PC-9 (cell line): ENCODE measurements around the gene CDX2. TPM values are rescaled to one million over a fixed set of nuclear protein-coding genes. Genes with fewer than 3 reads are reported as not detected.

Experiments
- BruUV-seq: library from RNA; stranded (reverse); fragments of 400-500 nt; replicated peaks from 2 replicates; lab custom pipeline; 2021; lab: Mats Ljungman, UMichigan
- CTCF ChIA-PET: fragments of 300-600 bp; sonication (Branson Sonifier 250); formaldehyde crosslinking; loops from one replicate; lab custom pipeline; 2022; ENCODE audit warnings: antibody characterized with exemption; lab: Charles Lee
- POLR2A ChIA-PET: fragments of 300-600 bp; sonication (Branson Sonifier 250); formaldehyde crosslinking; loops from one replicate; lab custom pipeline; 2022; ENCODE audit warnings: antibody characterized with exemption; ENCODE audit not compliant: unreplicated experiment; lab: Charles Lee
- DNase-seq, 2 experiments: peaks; one replicate each; pipeline versions ENCODE4 v3.0.0 to v3.0.0-alpha.2; 2015 to 2022; ENCODE audit warnings: mixed read lengths in 1 of 2
- H2AFZ ChIP-seq: fragments of 200-600 bp; sonication (generic); 2 replicates; pipeline ENCODE4 v1.8.1; 2017; ENCODE audit warnings: antibody characterized with exemption
- H3F3A ChIP-seq: fragments of 200-600 bp; sonication (generic); 2 replicates; pipeline ENCODE4 v1.8.1; 2017; ENCODE audit warnings: antibody characterized with exemption, mild to moderate bottlenecking, low read depth; ENCODE audit not compliant: insufficient read depth
- H3K27ac ChIP-seq: fragments of 200-600 bp; sonication (generic); 2 replicates; pipeline ENCODE4 v1.6.1; 2016; ENCODE audit warnings: mixed run types
- H3K27me3 ChIP-seq: fragments of 200-600 bp; sonication (generic); 2 replicates; pipeline ENCODE4 v1.6.1; 2016; ENCODE audit warnings: low read depth, mixed run types; ENCODE audit not compliant: insufficient read depth
- H3K36me3 ChIP-seq: fragments of 200-600 bp; sonication (generic); 2 replicates; pipeline ENCODE4 v1.6.1; 2016; ENCODE audit warnings: low read depth, mixed run types
- H3K4me1 ChIP-seq: fragments of 200-600 bp; sonication (generic); replicated peaks from 2 replicates; pipeline ENCODE4 v1.6.1; 2016; ENCODE audit warnings: mixed run types; ENCODE audit not compliant: insufficient read depth
- H3K4me2 ChIP-seq: fragments of 200-600 bp; sonication (generic); 2 replicates; pipeline ENCODE4 v1.6.1; 2017; ENCODE audit warnings: mixed run types
- H3K4me3 ChIP-seq: fragments of 200-600 bp; sonication (generic); 2 replicates; pipeline ENCODE4 v1.6.1; 2016; ENCODE audit warnings: mixed run types
- H3K79me2 ChIP-seq: fragments of 200-600 bp; sonication (generic); 2 replicates; pipeline ENCODE4 v1.6.1; 2017; ENCODE audit warnings: low read depth, mixed run types
- H3K9me2 ChIP-seq: fragments of 200-600 bp; sonication (generic); 2 replicates; pipeline ENCODE4 v1.8.1; 2017; ENCODE audit warnings: mild to moderate bottlenecking; ENCODE audit not compliant: insufficient read depth
- H3K9me3 ChIP-seq: fragments of 200-600 bp; sonication (generic); 2 replicates; pipeline ENCODE4 v1.8.1; 2016; ENCODE audit warnings: low read depth; ENCODE audit not compliant: insufficient read depth
- H4K20me1 ChIP-seq: fragments of 200-600 bp; sonication (generic); 2 replicates; pipeline ENCODE4 v1.8.1; 2017; ENCODE audit not compliant: insufficient read depth
- CTCF ChIP-seq: fragments of 200-600 bp; sonication (generic); conservative IDR thresholded peaks from 2 replicates; pipeline ENCODE4 v1.6.1; 2017; ENCODE audit warnings: mixed run types, antibody characterized with exemption, mild to moderate bottlenecking, moderate library complexity
- EZH2 ChIP-seq: fragments of 200-600 bp; sonication (generic); IDR thresholded peaks from 2 replicates; pipeline ENCODE4 v1.8.0; 2017; ENCODE audit warnings: antibody characterized with exemption, low read depth
- intact Hi-C: fragments of 100-400 bp; cut with micrococcal nuclease; formaldehyde crosslinking; loops from one replicate; pipeline ENCODE4 v1.10.0; 2022; ENCODE audit not compliant: unreplicated experiment
- total RNA-seq: library from RNA; stranded (reverse); gene quantifications from 2 replicates; pipeline ENCODE4 v1.2.3, GENCODE V29; 2021

The CDX2 gene
- total RNA-seq, 1 experiment from 2014 or later, result not detected

- no TSS peak for BruUV-seq
- no peak for TF ChIP-seq EZH2
- TF ChIP-seq CTCF, result no peak
- no peaks in the 10 kb centered on the region for H3K36me3 ChIP-seq
- ChIA-PET POLR2A (no interaction called here), CTCF (no interaction called here)
- no peaks in the 10 kb centered on the region for H4K20me1 ChIP-seq
- intact Hi-C loops, result no loop called here
- no peak overlapping the region for H2AFZ ChIP-seq
- no peaks in the 10 kb centered on the region for H3F3A ChIP-seq
- no peak overlapping the region for H3K27ac ChIP-seq
- H3K27me3 ChIP-seq, result peaks cover 59% of the 10 kb centered on the region
- no peak for DNase-seq
- H3K4me3 ChIP-seq, result no peak overlapping the region
- no peaks in the 10 kb centered on the region for H3K4me1 ChIP-seq
- no peaks in the 10 kb centered on the region for H3K9me3 ChIP-seq
- no peak overlapping the region for H3K4me2 ChIP-seq
- no peaks in the 10 kb centered on the region for H3K9me2 ChIP-seq
- H3K79me2 ChIP-seq, result no peaks in the 10 kb centered on the region
Measured at GRCh38 chr13:27922883-27923612, 46.1 kb downstream of the CDX2 start.

GRCh38 chr13:27921961-27922882, 46.9 kb downstream of the CDX2 start:
- ChIA-PET POLR2A (no interaction called here), CTCF (no interaction called here)
- BruUV-seq, result no TSS peak
- no peaks in the 10 kb centered on the region for H3K79me2 ChIP-seq
- no peak for DNase-seq
- no peaks in the 10 kb centered on the region for H3K9me2 ChIP-seq
- no peaks in the 10 kb centered on the region for H3F3A ChIP-seq
- H3K27ac ChIP-seq, result no peak overlapping the region
- no peaks in the 10 kb centered on the region for H3K9me3 ChIP-seq
- no peak overlapping the region for H2AFZ ChIP-seq
- H3K36me3 ChIP-seq, result no peaks in the 10 kb centered on the region
- intact Hi-C loops, result no loop called here
- H3K4me2 ChIP-seq, result no peak overlapping the region
- no peaks in the 10 kb centered on the region for H3K4me1 ChIP-seq
- peaks cover 51% of the 10 kb centered on the region for H3K27me3 ChIP-seq
- no peaks in the 10 kb centered on the region for H4K20me1 ChIP-seq
- TF ChIP-seq EZH2 (no peak), CTCF (no peak)
- H3K4me3 ChIP-seq, result no peak overlapping the region

GRCh38 chr13:27921421-27921960, 47.6 kb downstream of the CDX2 start:
- no peaks in the 10 kb centered on the region for H3K79me2 ChIP-seq
- H3K4me3 ChIP-seq, result no peak overlapping the region
- no peaks in the 10 kb centered on the region for H3K9me3 ChIP-seq
- peaks cover 44% of the 10 kb centered on the region for H3K27me3 ChIP-seq
- no peaks in the 10 kb centered on the region for H3K36me3 ChIP-seq
- intact Hi-C loops, result no loop called here
- DNase-seq, result no peak
- H2AFZ ChIP-seq, result no peak overlapping the region
- no peaks in the 10 kb centered on the region for H3K4me1 ChIP-seq
- BruUV-seq, result no TSS peak
- H3K27ac ChIP-seq, result no peak overlapping the region
- TF ChIP-seq EZH2, result no peak
- no peak for TF ChIP-seq CTCF
- no peak overlapping the region for H3K4me2 ChIP-seq
- POLR2A ChIA-PET, result no interaction called here
- CTCF ChIA-PET, result no interaction called here
- no peaks in the 10 kb centered on the region for H3F3A ChIP-seq
- no peaks in the 10 kb centered on the region for H3K9me2 ChIP-seq
- no peaks in the 10 kb centered on the region for H4K20me1 ChIP-seq
